ENCODE data around the gene LAPTM5. TPM values are rescaled to one million over a fixed set of nuclear protein-coding genes. Genes with fewer than 3 reads are reported as not detected.

LAPTM5 gene
- total and polyA plus RNA-seq, 2 of the 13 experiments (the other 11 are each of a cell fraction or from before 2014, with no cell fraction given), result 0.41 to 0.86 TPM

- TF ChIP-seq AHR (CRISPR knock-in tag; IDR thresholded peaks at IDR 0.05) (no peak), MIER2 (CRISPR knock-in tag; IDR thresholded peaks at IDR 0.05) (no peak), IRF1 (CRISPR knock-in tag; IDR thresholded peaks at IDR 0.05; ENCODE audit: low read depth) (no peak)
Measured at GRCh38 chr1:30781906-30782305, 24.3 kb upstream of the LAPTM5 start (continued).

DNA sequence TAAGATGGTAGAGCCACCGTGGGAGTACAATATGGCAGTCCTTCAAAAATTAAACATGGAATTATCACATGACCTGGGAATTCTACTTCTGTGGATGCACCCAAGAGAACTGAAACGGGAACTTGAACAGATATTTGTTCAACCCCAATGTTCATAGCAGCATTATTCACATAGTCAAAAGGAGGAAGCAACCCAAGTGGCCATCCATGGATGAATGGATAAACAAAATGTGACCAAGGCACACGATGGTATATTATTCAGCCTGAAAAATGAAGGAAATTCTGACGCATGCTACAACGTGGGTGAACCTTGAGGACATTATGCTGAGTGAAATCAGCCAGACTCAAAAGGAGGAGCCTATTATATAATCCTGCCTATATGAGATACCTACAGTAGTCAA is 22.8 kb upstream of the LAPTM5 start:
- no peaks in the 10 kb centered on the region for H3K9me3 ChIP-seq (ENCODE audit: low read length)
- H3K9ac ChIP-seq (ENCODE audit: insufficient read depth, low read depth, low read length), result no peak overlapping the region
- BruUV-seq (replicated peaks), result no TSS peak
- ChIA-PET POLR2A (no interaction called here), CTCF (ENCODE audit: low intra/inter-chr PET ratio, low total read pairs) (interaction anchor here (1.2 to 5.4 kb wide), 2 partner anchors 60 to 150 kb away, joined by 3 to 73 read pairs; no protein-coding TSS in a partner anchor)
- TF ChIP-seq EHMT2 (IDR thresholded peaks at IDR 0.05; ENCODE audit: borderline replicate concordance, low read depth, low read length) (no peak), MATR3 (CRISPR knock-in tag; IDR thresholded peaks at IDR 0.05) (no peak), ZNF280B (CRISPR knock-in tag; IDR thresholded peaks at IDR 0.05; ENCODE audit: borderline replicate concordance) (no peak), SRSF1 (optimal IDR thresholded peaks at IDR 0.05; ENCODE audit: low read depth, low read length) (no peak), ZFP36L2 (CRISPR knock-in tag; IDR thresholded peaks at IDR 0.05) (no peak)
- H3K4me3 ChIP-seq (replicated peaks in 1 of 3; ENCODE audit: insufficient read depth in 1 of 3, low read depth in 2 of 3, low read length in 3 of 3), result no peak overlapping the region
- H4K20me1 ChIP-seq (ENCODE audit: insufficient read depth, low read length), result no peaks in the 10 kb centered on the region
- FAIRE-seq, result no peak
- H2AFZ ChIP-seq (ENCODE audit: low read length), result no peak overlapping the region
- ATAC-seq, result no peak
- H3K4me1 ChIP-seq (ENCODE audit: insufficient read depth, low read length), result peaks cover 32% of the 10 kb centered on the region
- H3K36me3 ChIP-seq (replicated peaks in 1 of 2; ENCODE audit: control insufficient read depth in 1 of 2, insufficient read depth in 2 of 2, low read length in 2 of 2), result no peaks in the 10 kb centered on the region
- intact Hi-C loops (cut with micrococcal nuclease; ENCODE audit: unreplicated experiment) (no loop called here), in situ Hi-C loops (cut with HindIII; ENCODE audit: extremely low pct_ligation_motif_present, low pct_unique_long_range_greater_than_20kb) (no loop called here)
- no peaks in the 10 kb centered on the region; a peak in 1 of 5 replicates for H3K27me3 ChIP-seq (ENCODE audit: control insufficient read depth in 1 of 2, insufficient read depth in 2 of 2, low read length in 2 of 2)
- H3K79me2 ChIP-seq (ENCODE audit: insufficient read depth, low read length), result no peaks in the 10 kb centered on the region
- H3K27ac ChIP-seq (ENCODE audit: extremely low read length, insufficient read depth, low read length), result no peak overlapping the region
- 8% methylated on average over 5 of the region's 5 CpGs for WGBS (ENCODE audit: low lambda C conversion rate)
- no peak for DNase-seq (ENCODE audit: low spot score)
- H3K4me2 ChIP-seq (ENCODE audit: low read depth, low read length), result no peak overlapping the region

All from HepG2 (cell line).